NCI-H187 treated with DMSO at 0.1 percent for 48 hours (cell line): Measurements from ENCODE around the gene LMAN1L.

ENCODE experiments used
- DNase-seq: peaks from one replicate; lab custom pipeline; 2025; lab: John Stamatoyannopoulos, UW

LMAN1L gene

DNA sequence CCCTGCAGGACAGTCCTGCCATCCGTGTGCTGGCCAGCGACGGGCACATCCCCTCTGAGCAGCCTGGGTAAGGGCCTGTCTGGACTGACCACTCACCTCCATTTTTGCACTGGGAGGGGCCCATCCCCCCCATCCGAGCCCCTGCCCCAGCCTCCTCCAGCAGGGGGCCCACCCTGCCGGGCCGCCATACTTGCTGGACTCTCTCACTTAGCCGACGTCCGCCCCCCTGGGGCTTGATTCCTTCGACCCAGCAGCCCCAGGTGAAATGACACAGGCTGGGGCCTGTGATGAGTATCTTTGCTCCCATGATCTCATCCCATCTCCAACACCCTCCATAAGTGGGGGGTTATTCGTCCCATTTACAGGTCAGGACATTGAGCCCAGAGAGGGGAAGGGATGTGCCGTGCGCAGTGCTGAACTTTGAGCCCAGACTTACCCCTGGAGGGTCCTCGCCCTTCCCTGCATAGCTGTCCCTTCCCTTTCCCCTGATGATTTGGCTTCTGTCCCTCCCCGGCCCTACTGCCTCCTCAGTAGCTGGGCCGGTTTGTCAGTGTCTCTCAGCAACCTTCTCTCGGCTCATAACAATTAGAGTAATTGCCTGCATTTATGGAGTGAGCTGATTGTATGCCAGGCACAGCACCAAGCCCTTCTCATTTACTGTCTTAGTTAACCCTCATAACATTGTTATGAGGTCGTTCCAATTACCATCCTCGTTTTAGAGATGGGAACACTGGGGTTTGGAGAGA is 4.2 kb downstream of the LMAN1L start:
- DNase-seq: no peak

DNA sequence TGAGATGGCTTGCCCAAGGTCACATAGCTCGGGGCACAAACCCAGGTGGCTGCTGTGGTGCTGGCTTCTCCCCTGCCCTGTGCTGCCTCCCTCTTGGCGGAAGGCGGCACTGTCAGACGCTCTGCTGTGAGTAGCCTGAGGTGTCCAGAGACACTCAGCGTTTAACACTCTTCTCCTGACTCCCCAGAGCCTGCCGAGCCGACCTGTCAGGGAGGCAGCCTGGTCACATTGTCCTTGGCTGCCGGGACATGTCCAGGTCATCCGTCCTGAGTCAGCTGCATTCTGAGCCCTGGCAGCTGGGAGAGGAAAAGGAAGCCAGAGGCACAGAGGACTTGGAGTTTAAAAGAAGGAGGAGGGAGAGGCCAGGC is 4.7 kb downstream of the LMAN1L start:
- no peak for DNase-seq

DNA sequence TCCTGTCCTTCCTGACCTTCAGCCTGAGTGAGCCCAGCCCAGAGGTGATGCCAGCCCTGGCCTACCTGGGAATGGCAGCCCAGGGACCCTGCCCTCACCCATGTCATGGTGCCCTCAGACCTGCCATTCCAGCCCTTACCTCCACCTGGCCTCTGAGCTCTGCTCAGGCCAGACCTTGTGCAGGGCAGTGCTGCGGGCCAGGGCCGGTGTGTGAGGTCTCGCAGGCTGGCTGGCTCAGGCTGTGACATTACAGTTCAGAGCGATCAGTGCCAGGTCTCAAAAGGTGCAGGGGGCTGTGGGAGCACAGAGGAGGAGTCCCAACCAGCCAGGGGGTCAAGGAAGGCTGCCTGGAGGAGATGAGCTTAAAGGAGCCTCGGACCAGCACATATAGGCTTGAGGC is 7.4 kb downstream of the LMAN1L start:
- DNase-seq: no peak

DNA sequence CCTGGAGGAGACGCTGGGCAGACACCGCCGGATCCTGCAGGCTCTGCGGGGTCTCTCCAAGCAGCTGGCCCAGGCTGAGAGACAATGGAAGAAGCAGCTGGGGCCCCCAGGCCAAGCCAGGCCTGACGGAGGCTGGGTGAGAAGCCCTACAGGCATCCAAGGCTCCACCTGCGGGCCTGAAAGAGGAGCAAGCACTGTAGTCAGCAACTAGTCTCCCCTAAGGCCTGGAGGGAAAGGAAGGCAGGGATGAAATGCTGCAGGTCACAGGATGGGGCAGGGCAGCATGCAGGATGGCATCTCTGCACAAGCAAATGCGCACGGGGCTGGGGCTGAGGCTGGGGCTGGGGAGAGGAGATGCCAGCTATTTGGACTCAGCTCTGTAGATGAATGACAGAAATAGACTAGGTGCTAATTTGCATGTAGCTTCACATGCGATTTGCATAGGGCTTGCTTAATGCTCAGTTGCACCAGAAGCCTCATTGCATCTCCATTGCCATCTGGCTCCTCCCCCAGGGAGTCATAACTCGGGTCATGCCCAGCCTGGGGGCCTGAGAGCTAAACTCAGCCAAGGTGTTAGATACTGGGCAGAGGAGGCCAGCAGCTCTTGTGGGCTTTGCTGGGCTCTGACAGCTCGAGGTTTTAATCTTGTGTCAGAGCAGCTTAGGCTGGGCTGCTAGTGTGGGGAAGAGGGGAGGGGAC is 8.6 kb downstream of the LMAN1L start:
- no peak for DNase-seq

DNA sequence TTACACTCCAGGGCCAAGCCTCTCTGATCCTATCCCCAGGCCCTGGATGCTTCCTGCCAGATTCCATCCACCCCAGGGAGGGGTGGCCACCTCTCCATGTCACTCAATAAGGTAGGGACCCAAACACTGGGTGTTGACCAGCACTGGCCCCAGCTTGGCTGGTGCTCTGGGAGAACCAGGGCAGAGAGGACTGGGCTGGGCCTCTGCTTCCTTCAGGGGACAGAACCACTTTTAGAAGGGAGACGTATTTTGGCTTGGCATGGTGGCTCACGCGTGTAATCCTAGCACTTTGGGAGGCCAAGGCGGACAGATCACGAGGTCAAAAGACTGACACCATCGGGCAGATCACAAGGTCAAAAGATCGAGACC is 9.1 kb downstream of the LMAN1L start:
- DNase-seq: no peak

DNA sequence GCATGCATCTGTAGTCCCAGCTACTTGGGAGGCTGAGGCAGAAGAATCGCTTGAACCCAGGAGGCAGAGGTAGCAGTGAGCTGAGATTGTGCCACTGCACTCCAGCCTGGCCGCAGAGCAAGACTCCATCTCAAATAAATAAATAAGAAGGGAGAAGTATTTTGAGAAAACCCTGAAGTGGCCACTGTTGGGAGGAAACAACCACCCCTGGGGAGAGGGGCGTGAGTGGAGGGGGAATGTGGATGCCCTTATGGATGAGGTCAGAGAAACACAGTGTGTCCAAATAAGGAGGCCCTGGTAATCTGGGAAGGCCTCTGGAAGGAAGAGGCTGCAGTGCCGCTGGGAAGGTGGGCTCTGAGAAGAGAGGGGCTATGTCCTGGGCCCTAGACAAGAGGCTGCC is 9.6 kb downstream of the LMAN1L start:
- no peak for DNase-seq

DNA sequence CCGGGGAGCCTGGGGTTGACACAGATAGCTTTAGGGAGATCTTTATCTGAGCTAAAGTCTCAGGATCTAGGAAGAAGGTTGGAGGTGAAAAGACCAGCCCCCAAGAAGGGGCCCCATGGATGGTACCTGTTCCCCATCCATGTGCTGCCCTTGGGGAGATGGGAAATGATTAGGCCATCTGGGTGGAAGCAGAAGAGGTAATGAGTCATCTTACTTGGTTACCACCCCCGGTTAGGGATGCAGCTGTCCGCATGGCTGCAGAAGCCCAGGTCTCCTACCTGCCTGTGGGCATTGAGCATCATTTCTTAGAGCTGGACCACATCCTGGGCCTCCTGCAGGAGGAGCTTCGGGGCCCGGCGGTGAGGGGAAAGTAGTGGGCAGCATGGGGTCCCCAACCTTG is 10.7 kb downstream of the LMAN1L start:
- DNase-seq: no peak

DNA sequence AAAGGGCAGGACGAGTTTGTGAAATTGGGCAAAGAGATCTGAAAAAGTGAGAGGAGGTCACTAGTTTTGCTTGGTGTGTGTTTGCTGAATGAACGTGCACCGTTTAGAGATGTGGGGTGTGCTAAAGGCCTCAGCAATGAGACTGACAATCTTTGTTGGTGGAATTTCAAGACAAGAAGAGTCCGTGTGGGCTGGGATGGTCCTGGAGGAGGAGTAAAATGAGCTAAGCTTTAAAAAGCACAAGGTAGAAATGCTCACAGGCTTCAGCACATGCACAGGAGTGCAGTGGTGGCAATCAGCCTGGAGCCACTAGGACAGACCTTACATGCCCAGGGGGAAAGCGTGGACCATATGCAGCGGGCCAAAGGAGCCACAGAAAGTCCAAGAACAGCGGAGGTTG is 12.3 kb downstream of the LMAN1L start:
- DNase-seq: no peak

DNA sequence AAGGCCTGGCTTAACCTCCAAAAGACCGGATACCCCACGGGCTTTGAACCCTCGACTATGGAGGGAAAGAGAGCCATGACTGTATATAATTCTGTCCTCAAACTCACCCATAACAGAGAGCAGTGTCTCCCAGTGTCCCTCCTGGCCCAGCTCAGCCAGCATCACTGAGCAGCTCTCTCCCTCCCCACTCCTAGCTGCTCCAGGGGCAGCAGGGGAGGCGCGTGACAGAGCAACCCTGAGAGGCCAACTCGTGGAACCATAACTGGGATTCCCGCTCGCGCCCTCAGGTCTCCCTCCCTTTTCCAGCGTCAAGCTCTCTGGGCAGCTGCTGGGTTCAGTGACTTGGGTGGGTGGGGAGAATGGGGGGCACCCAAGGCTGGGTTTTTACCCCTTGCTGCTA is 13.2 kb downstream of the LMAN1L start:
- no peak for DNase-seq

DNA sequence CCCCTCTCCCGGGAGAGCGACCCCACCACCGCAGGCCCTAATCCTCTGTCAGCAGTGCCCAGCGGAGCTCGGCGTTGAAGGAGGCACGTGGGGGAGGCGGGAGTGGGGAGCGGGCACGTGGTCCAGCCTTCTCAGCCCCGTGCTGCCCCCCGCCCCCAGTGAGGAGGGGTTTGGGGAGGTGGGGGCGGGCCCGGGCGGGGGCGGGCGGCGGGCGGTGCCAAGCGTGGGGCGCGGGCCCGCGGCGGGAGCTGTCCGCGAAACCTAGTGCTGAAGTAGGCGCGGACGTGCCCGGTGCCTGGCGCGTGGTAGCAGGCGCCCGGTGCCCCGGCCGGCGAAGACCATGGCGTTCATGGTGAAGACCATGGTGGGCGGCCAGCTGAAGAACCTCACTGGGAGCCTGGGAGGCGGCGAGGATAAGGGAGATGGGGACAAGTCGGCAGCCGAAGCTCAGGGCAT is 13.8 kb downstream of the LMAN1L start, which contains the start of gene CPLX3:
TSS of gene CPLX3 (plus strand) at position 264 of the 456 bp plus-strand sequence. CDS start at position 341, 77 bp downstream.
- DNase-seq: no peak

DNA sequence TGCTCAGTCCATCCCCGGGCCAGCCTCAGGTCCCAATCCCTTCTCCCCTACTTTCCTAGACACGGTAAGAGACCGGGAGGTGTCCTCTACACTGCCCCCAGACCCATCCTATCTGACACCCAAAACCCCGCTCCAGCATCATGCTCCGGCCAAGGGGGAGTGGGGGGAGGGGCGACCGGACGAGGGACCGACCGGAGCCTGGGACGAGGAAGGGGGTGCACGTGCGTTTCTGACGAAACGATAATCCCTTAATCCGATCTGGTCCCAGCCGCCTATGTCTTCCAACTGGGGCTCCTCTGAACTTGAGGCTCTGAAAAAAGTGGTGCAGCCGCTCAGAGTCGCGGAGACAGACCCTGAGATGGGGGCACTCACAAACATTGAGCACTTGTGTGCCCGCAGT is 14.3 kb downstream of the LMAN1L start:
- DNase-seq: no peak

DNA sequence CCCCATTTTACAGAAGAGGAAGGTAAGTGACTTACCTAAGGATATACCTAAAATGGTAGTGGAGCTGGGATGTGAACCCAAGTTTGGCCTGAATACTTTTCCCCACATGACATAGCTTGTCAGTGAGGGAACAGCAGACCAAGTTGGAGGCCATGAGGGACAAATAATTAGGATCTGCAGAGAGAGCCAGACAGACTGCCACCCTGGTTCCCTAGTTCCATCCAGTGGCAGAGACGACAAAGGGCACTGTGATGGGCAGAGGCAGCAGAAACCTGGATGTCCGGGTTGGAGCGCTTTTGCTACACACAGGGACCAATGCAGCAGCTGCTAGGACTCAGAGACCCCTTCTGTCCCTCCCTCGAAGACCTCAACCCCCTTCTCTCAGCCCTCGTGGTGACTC is 15.0 kb downstream of the LMAN1L start:
- no peak for DNase-seq

DNA sequence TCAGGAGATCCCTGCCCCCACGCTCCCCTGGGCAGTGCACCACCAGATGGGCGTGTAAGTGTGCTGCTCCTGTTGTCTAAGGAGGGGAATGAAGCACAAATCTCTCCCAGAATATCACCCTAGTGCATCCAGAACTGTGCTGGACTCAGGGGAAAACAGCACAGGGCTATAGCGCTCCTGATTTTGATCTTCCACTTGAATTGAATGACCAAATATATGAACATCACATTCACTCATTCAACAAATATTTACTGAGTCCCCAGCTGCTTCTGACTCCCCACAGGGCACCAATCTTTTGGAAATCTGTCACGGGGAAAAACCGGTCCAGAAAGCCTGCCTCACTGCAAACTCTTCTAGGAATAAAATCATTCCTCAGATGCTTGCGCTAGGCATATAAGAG is 16.2 kb downstream of the LMAN1L start:
- no peak for DNase-seq

DNA sequence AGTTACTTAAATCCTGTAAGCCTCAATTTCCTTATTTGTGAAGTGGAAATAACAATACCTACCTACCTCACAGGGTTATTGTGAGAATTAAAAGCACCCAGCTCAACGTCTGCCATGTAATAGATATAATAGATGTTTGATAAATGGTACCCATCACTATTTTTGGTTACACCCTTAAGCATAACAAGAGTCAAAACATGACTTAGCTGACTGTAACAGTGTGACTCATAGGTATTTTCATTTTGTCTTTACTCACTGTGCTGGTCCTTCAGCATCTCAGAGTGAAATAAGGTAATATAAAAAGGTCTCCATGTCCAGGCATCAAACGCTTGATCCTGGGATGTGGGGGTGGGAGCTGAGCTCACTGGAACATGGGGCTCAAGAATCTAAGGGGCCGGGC is 16.9 kb downstream of the LMAN1L start:
- DNase-seq: no peak

DNA sequence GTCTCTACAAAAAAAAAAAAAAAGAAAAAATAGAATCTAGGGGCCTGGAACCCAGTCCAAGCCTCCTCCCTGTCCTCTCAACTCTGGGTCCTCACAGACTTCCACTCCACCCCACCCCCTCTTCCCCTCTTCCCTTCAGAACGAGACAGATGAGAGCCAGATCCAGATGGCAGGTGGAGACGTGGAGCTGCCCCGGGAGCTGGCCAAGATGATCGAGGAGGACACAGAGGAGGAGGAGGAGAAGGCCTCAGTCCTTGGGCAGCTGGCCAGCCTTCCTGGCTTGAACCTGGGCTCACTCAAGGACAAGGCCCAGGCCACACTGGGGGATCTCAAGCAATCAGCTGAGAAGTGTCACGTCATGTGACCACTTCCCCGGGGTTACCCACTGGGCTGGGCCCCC is 17.4 kb downstream of the LMAN1L start:
- DNase-seq: no peak

DNA sequence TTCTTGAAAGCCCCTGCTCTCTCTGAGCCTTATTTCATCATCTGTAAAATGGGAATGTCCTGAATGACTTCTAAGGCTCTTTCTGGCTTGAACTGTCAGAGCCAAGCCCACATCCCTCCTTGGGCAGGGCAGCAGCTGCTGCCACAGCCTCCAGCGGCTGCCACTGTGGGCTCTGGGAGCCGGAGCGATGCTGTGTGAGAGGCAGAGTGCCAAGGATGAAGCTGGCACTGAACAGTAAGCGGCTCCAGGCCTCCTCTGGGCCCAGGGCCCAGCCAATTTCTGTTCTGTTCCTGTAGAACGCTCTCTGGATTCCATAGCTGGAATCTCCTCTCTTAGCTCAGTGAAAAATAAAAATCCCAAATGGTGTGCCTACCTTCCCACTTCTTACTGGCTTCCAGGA is 18.2 kb downstream of the LMAN1L start:
- DNase-seq: no peak

DNA sequence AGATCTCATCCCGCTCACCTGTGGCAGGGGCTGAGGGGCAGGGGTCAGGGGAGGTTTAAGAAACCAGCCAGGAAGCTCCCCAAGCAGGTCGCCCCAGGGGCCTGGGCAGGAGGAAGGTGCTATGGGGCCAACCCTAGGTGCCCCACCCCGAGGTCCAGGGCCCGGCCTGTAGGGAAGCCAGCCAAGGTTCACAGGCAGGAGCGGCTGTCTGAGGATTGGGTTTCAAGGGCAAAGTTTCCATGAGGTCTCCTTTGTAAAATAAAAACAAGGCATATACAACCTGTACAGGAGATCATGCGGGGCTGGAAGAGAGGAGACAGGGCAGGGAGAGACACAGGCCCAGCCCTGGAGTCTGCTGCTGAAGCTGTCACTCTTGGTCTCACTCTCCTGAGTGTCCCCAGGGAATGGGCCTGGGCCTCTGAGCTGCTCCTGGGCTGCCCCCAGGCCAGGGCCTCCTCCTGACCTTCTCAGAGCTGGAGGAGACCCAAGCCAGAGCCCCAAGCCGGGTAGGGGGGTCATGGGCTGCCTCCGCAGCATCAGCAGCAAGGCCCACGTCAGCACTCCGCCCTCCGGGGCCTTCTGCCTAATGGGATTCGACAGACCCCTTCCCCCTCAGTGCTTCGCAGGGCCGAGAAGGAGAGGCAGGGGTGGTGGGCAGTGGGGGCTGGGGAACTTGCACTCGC is 19.3 kb downstream of the LMAN1L start:
- no peak for DNase-seq

DNA sequence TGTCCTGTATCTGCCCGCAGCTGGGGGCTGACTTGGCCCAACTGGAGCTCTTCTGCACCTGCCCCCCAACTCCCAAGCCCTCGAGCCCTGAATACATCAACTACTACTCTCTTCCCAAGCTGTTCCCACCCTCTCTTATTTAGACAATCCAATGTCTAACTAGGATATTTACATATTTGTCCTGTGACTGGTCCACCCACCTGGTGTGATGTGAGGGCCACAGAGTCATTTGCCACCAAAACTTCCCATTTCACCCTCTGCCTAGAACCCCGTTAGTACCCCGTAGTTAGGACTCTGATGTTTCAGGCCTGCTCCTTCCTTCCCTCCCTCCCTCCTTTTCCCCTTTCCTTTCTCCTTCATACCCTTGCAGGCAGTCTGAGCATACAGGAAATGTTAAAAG is 20.2 kb downstream of the LMAN1L start:
- no peak for DNase-seq

DNA sequence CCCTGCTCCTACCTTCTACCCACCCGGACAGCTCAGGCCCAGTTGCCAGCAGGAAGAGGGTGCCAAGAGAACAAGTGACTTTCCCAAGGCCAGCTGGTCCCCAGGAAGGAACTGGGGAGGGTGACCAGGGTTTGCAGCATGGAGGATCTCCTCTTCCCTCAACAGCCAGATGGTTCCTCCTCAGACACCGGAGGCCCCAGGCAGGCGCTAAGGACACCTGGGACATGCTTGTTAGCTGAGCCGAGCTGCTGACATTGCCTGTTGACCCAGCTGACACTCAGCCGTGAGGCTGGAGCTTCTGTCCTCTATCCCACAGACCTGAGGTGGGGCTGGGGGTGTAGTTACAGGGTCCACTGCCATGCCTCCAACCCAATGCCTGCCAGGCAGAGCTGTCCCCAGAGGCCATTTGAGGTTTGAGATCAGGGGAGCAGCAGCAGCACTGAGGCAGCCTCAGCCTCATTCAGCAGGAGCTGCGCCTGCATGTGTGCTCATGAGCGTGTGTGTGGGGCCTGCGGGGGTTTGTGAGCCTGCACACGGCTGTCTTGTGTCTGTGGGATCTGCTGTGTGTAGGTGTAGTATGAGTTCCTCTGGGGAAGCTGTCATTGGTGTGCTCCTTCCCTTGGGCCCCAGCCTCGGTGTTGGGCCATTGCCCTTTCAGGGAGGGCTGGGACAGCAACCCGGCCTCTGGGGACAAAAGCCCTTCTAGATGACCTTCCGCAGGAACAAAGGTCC is 20.9 kb downstream of the LMAN1L start:
- DNase-seq: no peak

DNA sequence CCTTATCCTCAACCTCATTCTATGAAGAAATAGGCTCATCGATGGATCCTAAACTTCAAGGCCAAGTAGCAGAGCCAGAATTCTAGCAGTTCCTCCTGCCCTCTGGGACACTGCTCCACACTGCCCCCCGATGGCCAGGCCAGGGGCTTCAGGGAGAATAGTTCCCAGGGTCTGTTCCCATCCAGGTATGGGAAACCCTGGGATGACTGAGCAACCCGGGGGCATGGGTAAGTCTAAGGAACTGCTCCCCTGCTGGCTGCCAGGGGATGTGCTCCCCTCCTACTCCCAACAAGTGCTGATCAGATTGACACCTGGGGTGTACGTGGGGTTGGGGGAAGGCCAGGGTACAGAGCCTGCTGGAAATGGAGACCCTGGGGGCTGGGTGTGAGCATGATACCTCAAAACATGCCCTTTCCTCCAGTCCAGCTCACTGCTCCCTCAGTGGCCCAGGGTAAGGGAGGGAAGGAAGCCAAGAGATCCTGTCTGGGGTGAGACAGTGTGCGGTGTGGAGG is 22.7 kb downstream of the LMAN1L start:
- no peak for DNase-seq

DNA sequence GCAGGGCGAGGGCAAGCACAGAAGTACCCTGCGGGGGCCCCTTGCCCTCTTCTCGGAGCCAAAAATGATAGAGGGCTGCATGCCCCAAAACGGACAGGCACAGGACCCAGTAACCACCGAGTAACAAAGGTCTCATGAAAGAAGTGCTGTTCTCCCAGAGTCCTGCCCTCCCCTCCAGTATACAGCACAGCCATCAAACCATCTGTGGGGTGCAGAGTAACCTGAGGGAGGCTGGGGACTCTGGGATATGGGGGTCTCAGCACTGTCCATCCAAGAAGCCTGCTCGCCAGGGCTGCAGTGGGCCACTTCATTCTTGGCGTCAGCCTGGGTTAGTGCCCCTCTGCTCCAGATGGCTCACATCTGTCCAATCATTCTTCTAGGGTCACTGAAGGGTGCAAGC is 24.2 kb downstream of the LMAN1L start:
- no peak for DNase-seq

DNA sequence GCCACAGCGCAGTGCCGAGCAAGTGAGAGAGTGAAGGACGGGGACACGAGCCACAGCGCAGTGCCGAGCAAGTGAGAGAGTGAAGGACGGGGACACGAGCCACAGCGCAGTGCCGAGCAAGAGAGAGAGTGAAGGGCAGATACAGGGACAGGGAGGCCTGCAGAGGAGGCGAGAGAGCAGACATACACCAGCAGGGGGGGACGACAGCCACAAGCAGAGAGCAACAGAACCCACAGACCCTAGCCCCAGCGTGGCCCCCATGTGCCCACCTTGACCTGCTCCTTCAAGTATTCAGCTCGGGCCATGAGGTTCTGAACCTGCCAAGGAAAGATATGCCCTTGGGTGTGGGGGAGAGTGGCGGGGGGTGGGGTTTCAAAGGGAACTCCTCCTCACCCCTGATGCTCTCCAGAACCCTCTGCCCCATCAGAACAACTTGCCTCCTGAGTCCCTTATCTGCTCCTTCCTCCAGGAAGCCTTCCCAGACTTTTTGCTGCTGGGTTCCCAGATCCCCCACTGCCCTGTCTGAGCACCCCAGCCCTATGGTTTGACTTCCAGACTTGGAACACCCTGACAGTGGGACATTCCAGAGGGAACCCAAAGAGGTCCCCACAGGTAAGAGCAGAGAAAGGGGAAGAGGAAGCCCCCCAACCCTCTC is 25.0 kb downstream of the LMAN1L start:
- DNase-seq: no peak
